Retinal pigment epithelial cell (primary cell): Measurements from ENCODE around the gene WHRN.

Experiments used
- DNase-seq: peaks from one replicate; pipeline ENCODE4 v3.0.0-alpha.2; 2010; ENCODE audit warnings: low read depth
- H3K4me3 ChIP-seq: 2 replicates; pipeline ENCODE4 v1.5.1; 2011; ENCODE audit warnings: mild to moderate bottlenecking, low read length, control low read depth, moderate library complexity
- CTCF ChIP-seq: conservative IDR thresholded peaks from 2 replicates; pipeline ENCODE4 v1.5.1; 2011; ENCODE audit warnings: low read depth, low read length, control low read depth, inconsistent platforms

WHRN gene

GRCh38 chr9:114505187-114506081 is at the start of gene WHRN:
WHRN (minus strand) TSS chr9:114505473; CDS start chr9:114504801, 672 bp downstream.
- TF ChIP-seq CTCF = no peak
- H3K4me3 ChIP-seq = peak within 1 kb of the TSS; percentile 78

GRCh38 chr9:114553202-114553601 is 47.9 kb upstream of the WHRN start:
- TF ChIP-seq CTCF = no peak
- H3K4me3 ChIP-seq = no peak overlapping the region
- no peak for DNase-seq

More at GRCh38 chr9:114505187-114506081, at the start of gene WHRN:
- peak; percentile 76 for DNase-seq

- H3K4me3 ChIP-seq = no peak overlapping the region
- TF ChIP-seq CTCF = no peak
- peak; percentile 36 for DNase-seq
These were observed 47.4 kb upstream of the WHRN start for GRCh38 chr9:114552706-114553105.

- peak; percentile 99 for DNase-seq
- H3K4me3 ChIP-seq = no peak overlapping the region
- TF ChIP-seq CTCF = no peak
These were observed 46.7 kb upstream of the WHRN start for GRCh38 chr9:114551750-114552685.

- DNase-seq = no peak
- H3K4me3 ChIP-seq = no peak overlapping the region
- no peak for TF ChIP-seq CTCF
These were observed 44.5 kb upstream of the WHRN start for GRCh38 chr9:114549697-114550330.

GRCh38 chr9:114546851-114547250 is 41.6 kb upstream of the WHRN start:
- DNase-seq = no peak
- TF ChIP-seq CTCF = no peak
- H3K4me3 ChIP-seq = no peak overlapping the region
